Heart left ventricle (tissue), 13 donors: Measurements from ENCODE around the gene GEMIN8.

ENCODE experiments used
- CTCF ChIP-seq, 12 donors: fragments of 200-600 bp; sonication (generic) in 4 of 12; IDR thresholded peaks; one replicate each; pipeline versions ENCODE4 v1.5.0 to v1.8.0; 2018 to 2022; ENCODE audit warnings: antibody characterized with exemption in 12 of 12, mild to moderate bottlenecking in 5 of 12
- POLR2A ChIP-seq, 2 donors: fragments of 450-650 bp; IDR thresholded peaks; one replicate each; pipeline ENCODE4 v1.6.1; 2017; ENCODE audit warnings: antibody characterized with exemption in 2 of 2, mild to moderate bottlenecking in 2 of 2, moderate library complexity in 2 of 2
- donor health status: ischemic (EF 13 %, LVEDD 7.1; RV severe dilation, severe dysfunction).
- donor health status: DM: no; HTN: yes; CAD: no.
- donor health status: DM: no; HTN: no; CAD: no.
- donor health status: ischemic (EF 25% LVEDD 6.9; RV normal size, moderate dysfunction).
- donor health status: ischemic (EF 25% LVEDD 5.7; RV mildly dilated, moderate dysfunction).
- donor health status: ischemic (EF 35%, LVEDD 5.7; RV mildly dilated, moderate dysfunction).
- donor health status: nonischemic (EF 11% LVEDD 7.7; RV severe dilation, severe dysfunction).
- donor health status: DM: yes; HTN: yes; CAD: no.
- donor health status: PGD.
- donor health status: ischemic (EF 29% LVEDD 5.4; RV normal size, mild dysfunction).
- donor health status: nonischemic (EF 23%, LVEDD 6.1; RV moderate dilation, normal function).

GRCh38 chrX:14064626-14065432 lies 35.1 kb upstream of the GEMIN8 start:
- TF ChIP-seq CTCF (IDR thresholded peaks at IDR 0.05) (no peak), POLR2A (IDR thresholded peaks at IDR 0.05) (no peak)
